Activated T-helper 2 cell treated with anti-CD3 and anti-CD28 coated beads, Interferon-gamma antibody, Interleukin-2, Interleukin-4, amounts not matched to agents 10 μg/mL and 5 μg/mL and 100 μg/mL, durations not matched to agents 14 hours and 24 hours and 36 hours (primary cell): ENCODE measurements around the gene TMEM182. TPM values are rescaled to one million over a fixed set of nuclear protein-coding genes. Genes with fewer than 3 reads are reported as not detected.

Experiments
- total RNA-seq: library from RNA; stranded (reverse); gene quantifications from 2 replicates; pipeline ENCODE4 v1.2.3, GENCODE V29; 2022

The TMEM182 gene
- total RNA-seq, 1 donor from 2014 or later, result 3.2 TPM

Other genes starting within 250 kb of the TMEM182 start
- gene SLC9A2, start 142.5 kb upstream of the TMEM182 start, total RNA-seq, result not detected in 2 replicates